PC-3 (cell line): ENCODE data around the gene RND2. TPM values are rescaled to one million over a fixed set of nuclear protein-coding genes. Genes with fewer than 3 reads are reported as not detected.

Experiments
- ATAC-seq: fragments of 200-7000 bp; cut with Tn5 transposase; 2 replicates; pipeline ENCODE4 v1.9.1; 2020; ENCODE audit warnings: mild to moderate bottlenecking, moderate library complexity
- BruUV-seq: library from RNA; stranded (reverse); fragments of 400-500 nt; replicated peaks from 2 replicates; lab custom pipeline; 2021; lab: Mats Ljungman, UMichigan
- CTCF ChIA-PET: fragments of 300-600 bp; sonication (Branson Sonifier 250); formaldehyde crosslinking; loops from one replicate; lab custom pipeline; 2022; ENCODE audit warnings: antibody characterized with exemption; lab: Charles Lee
- POLR2A ChIA-PET: fragments of 300-600 bp; sonication (Branson Sonifier 250); formaldehyde crosslinking; loops from one replicate; lab custom pipeline; 2022; ENCODE audit warnings: antibody characterized with exemption; ENCODE audit not compliant: unreplicated experiment; lab: Charles Lee
- DNase-seq: peaks from one replicate; pipeline ENCODE4 v3.0.0-alpha.2; 2015
- H2AFZ ChIP-seq: fragments of 300-600 bp; sonication (generic); 2 replicates; pipeline ENCODE4 v1.6.0; 2016; ENCODE audit warnings: antibody characterized with exemption, low read length
- H3F3A ChIP-seq: fragments of 300-600 bp; sonication (generic); one replicate; pipeline ENCODE4 v1.6.0; 2017; ENCODE audit warnings: antibody characterized with exemption, low read length, control low read depth, mild to moderate bottlenecking; ENCODE audit not compliant: unreplicated experiment
- H3K27ac ChIP-seq: fragments of 300-600 bp; sonication (generic); 2 replicates; pipeline ENCODE4 v1.5.1; 2016; ENCODE audit warnings: mild to moderate bottlenecking, low read length
- H3K27me3 ChIP-seq: fragments of 300-600 bp; sonication (generic); 2 replicates; pipeline ENCODE4 v1.6.1; 2016; ENCODE audit warnings: low read length, mixed read lengths
- H3K36me3 ChIP-seq: fragments of 300-600 bp; sonication (generic); 2 replicates; pipeline ENCODE4 v1.6.1; 2016; ENCODE audit warnings: low read depth, mixed run types, low read length, mixed read lengths
- H3K4me1 ChIP-seq: fragments of 300-600 bp; sonication (generic); 2 replicates; pipeline ENCODE4 v1.5.1; 2016; ENCODE audit warnings: low read length; ENCODE audit not compliant: insufficient read depth
- H3K4me2 ChIP-seq: fragments of 300-600 bp; sonication (generic); 2 replicates; pipeline ENCODE4 v1.6.0; 2016; ENCODE audit warnings: low read length
- H3K4me3 ChIP-seq: fragments of 300-600 bp; sonication (generic); 2 replicates; pipeline ENCODE4 v1.5.1; 2016; ENCODE audit warnings: mild to moderate bottlenecking, low read length, mixed read lengths
- H3K79me2 ChIP-seq: fragments of 300-600 bp; sonication (generic); 2 replicates; pipeline ENCODE4 v1.6.1; 2017; ENCODE audit warnings: low read length, mixed read lengths
- H3K9ac ChIP-seq: fragments of 300-600 bp; sonication (generic); 2 replicates; pipeline ENCODE4 v1.6.0; 2016; ENCODE audit warnings: mild to moderate bottlenecking, low read length
- H3K9me2 ChIP-seq: fragments of 300-600 bp; sonication (generic); replicated peaks from 2 replicates; pipeline ENCODE4 v1.6.1; 2016; ENCODE audit warnings: mixed run types, low read length, mixed read lengths
- H3K9me3 ChIP-seq: fragments of 300-600 bp; sonication (generic); 2 replicates; pipeline ENCODE4 v1.6.1; 2016; ENCODE audit warnings: low read length, mixed read lengths
- H4K20me1 ChIP-seq: fragments of 300-600 bp; sonication (generic); 2 replicates; pipeline ENCODE4 v1.6.1; 2016; ENCODE audit warnings: low read length, mixed read lengths
- CTCF ChIP-seq: fragments of 300-600 bp; sonication (generic); conservative IDR thresholded peaks from 2 replicates; pipeline ENCODE4 v1.5.1; 2017; ENCODE audit warnings: antibody characterized with exemption, low read depth, mild to moderate bottlenecking, low read length
- EZH2 ChIP-seq: fragments of 300-600 bp; sonication (generic); IDR thresholded peaks from one replicate; pipeline ENCODE4 v1.6.1; 2017; ENCODE audit warnings: antibody characterized with exemption, mild to moderate bottlenecking, low read length; ENCODE audit not compliant: unreplicated experiment
- EZH2phosphoT487 ChIP-seq: fragments of 300-600 bp; sonication (generic); IDR thresholded peaks from 2 replicates; pipeline ENCODE4 v1.6.1; 2018; ENCODE audit warnings: mild to moderate bottlenecking, antibody characterized with exemption, low read length, borderline replicate concordance
- intact Hi-C: fragments of 100-400 bp; cut with micrococcal nuclease; formaldehyde crosslinking; loops from 2 replicates; pipeline ENCODE4 v1.9.0; 2023
- total RNA-seq: library from RNA; depleted of rRNA; stranded (reverse); fragments of >200 nt; gene quantifications from 2 replicates; pipeline ENCODE4 v1.2.3, GENCODE V29; 2014

Gene RND2
- total RNA-seq, 1 experiment from 2014 or later: 0.29 TPM

GRCh38 chr17:43069368-43069898, 44.4 kb downstream of the RND2 start:
- Histone ChIP-seq H3F3A (no peaks in the 10 kb centered on the region), H3K9ac (no peak overlapping the region), H3K4me2 (no peak overlapping the region), H3K9me3 (no peaks in the 10 kb centered on the region), H3K9me2 (no peaks in the 10 kb centered on the region), H3K79me2 (no peaks in the 10 kb centered on the region), H3K4me1 (no peaks in the 10 kb centered on the region), H2AFZ (no peak overlapping the region), H4K20me1 (no peaks in the 10 kb centered on the region), H3K27me3 (no peaks in the 10 kb centered on the region), H3K4me3 (no peak overlapping the region), H3K36me3 (peaks cover 3% of the 10 kb centered on the region; the same call in 1 of the 2 replicates), H3K27ac (no peak overlapping the region)
- POLR2A ChIA-PET: no interaction called here
- DNase-seq (no peak), ATAC-seq (no peak)
- intact Hi-C loops: no loop called here
- no TSS peak for BruUV-seq
- no peak for TF ChIP-seq EZH2
- CTCF ChIA-PET: no interaction called here

GRCh38 chr17:43070257-43070656, 45.2 kb downstream of the RND2 start:
- POLR2A ChIA-PET: no interaction called here
- CTCF ChIA-PET: no interaction called here
- BruUV-seq: no TSS peak
- DNase-seq (no peak), ATAC-seq (no peak)
- H3K79me2 ChIP-seq: no peaks in the 10 kb centered on the region
- H3K9me3 ChIP-seq: no peaks in the 10 kb centered on the region
- H3K4me3 ChIP-seq: no peak overlapping the region
- no peaks in the 10 kb centered on the region for H3K9me2 ChIP-seq
- H3K27ac ChIP-seq: no peak overlapping the region
- H3K27me3 ChIP-seq: no peaks in the 10 kb centered on the region
- H3F3A ChIP-seq: no peaks in the 10 kb centered on the region
- H3K36me3 ChIP-seq: peaks cover 3% of the 10 kb centered on the region; the same call in 1 of the 2 replicates
- H3K4me1 ChIP-seq: no peaks in the 10 kb centered on the region
- no peak overlapping the region for H3K4me2 ChIP-seq
- intact Hi-C loops: no loop called here
- no peak for TF ChIP-seq CTCF
- TF ChIP-seq EZH2: no peak
- no peak for TF ChIP-seq EZH2phosphoT487
- H4K20me1 ChIP-seq: no peaks in the 10 kb centered on the region
- H2AFZ ChIP-seq: no peak overlapping the region
- H3K9ac ChIP-seq: no peak overlapping the region

- no peak overlapping the region for H3K27ac ChIP-seq
- no peaks in the 10 kb centered on the region for H3K27me3 ChIP-seq
- H3K9me3 ChIP-seq: no peaks in the 10 kb centered on the region
- H4K20me1 ChIP-seq: no peaks in the 10 kb centered on the region
- POLR2A ChIA-PET: no interaction called here
- no peaks in the 10 kb centered on the region for H3F3A ChIP-seq
- H3K79me2 ChIP-seq: no peaks in the 10 kb centered on the region
- CTCF ChIA-PET: no interaction called here
- no peak overlapping the region for H3K4me3 ChIP-seq
- intact Hi-C loops: no loop called here
- TF ChIP-seq EZH2phosphoT487 (no peak), CTCF (no peak), EZH2 (no peak)
- H3K9ac ChIP-seq: no peak overlapping the region
- no peak overlapping the region for H2AFZ ChIP-seq
- no peak overlapping the region for H3K4me2 ChIP-seq
- ATAC-seq: no peak
- DNase-seq: no peak
- no TSS peak for BruUV-seq
- H3K4me1 ChIP-seq: no peaks in the 10 kb centered on the region
- peaks cover 3% of the 10 kb centered on the region; the same call in 1 of the 2 replicates for H3K36me3 ChIP-seq
- no peaks in the 10 kb centered on the region for H3K9me2 ChIP-seq
Observed at GRCh38 chr17:43070872-43071271, 45.8 kb downstream of the RND2 start.
